Right ventricle myocardium inferior (tissue), 1 donor: ENCODE measurements around the gene IKZF4. TPM values are rescaled to one million over a fixed set of nuclear protein-coding genes. Genes with fewer than 3 reads are reported as not detected.
"Not testable (repeated sequence)": the region's sequence is repeated elsewhere in the genome, so short reads cannot be mapped to it uniquely, and the experiment has no call there.

Source experiments
- ATAC-seq: fragments of 200-7000 bp; cut with Tn5 transposase; one replicate; pipeline ENCODE4 v1.9.1; 2020; ENCODE audit warnings: mild to moderate bottlenecking, moderate library complexity
- DNase-seq: peaks from one replicate; pipeline ENCODE4 v3.0.0; 2021; ENCODE audit errors: missing footprints
- intact Hi-C: fragments of 100-400 bp; cut with DNase I; formaldehyde crosslinking; loops from one replicate; pipeline ENCODE4 v1.11.0; 2022
- total RNA-seq: library from RNA; stranded (reverse); fragmentation: NEBNext Ultra II Directional; extraction: Animal tissue kit (Norgen Biotek cat#: 25700); gene quantifications from one replicate; pipeline ENCODE4 v1.2.1, GENCODE V29; 2021
- donor health status: DM: no; HTN: yes; CAD: no; lungs with severe emphysema.

IKZF4 gene
- total RNA-seq, 1 donor from 2014 or later = 9.5 TPM

- ATAC-seq = no peak
- intact Hi-C loops = no loop called here
These were observed 53.6 kb downstream of the IKZF4 start for GRCh38 chr12:56074396-56074795.

GRCh38 chr12:56077966-56078365, 57.1 kb downstream of the IKZF4 start:
- intact Hi-C loops = not testable (repeated sequence)

More at GRCh38 chr12:56074396-56074795, 53.6 kb downstream of the IKZF4 start:
- DNase-seq = no peak

DNA sequence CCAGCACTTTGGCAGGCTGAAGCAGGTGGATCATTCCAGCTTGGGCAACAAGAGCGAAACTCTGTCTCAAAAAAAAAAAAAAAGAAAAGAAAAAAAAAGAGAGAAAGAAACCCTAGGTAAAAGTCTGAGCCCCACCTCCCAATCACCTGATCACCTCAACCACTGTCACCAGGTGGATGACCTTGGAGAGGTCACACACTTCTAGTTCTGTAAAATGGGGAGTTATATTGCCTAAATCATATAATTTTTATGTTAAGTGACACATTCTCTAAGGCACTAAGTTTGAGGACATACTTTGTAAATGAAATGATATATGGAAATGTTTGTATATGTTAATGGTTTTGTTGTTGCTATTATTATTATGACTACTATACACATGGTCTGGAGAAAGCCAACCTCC, 57.6 kb downstream of the IKZF4 start:
- ATAC-seq = no peak

More at GRCh38 chr12:56077966-56078365, 57.1 kb downstream of the IKZF4 start:
- not testable (repeated sequence) for DNase-seq, ATAC-seq

DNA sequence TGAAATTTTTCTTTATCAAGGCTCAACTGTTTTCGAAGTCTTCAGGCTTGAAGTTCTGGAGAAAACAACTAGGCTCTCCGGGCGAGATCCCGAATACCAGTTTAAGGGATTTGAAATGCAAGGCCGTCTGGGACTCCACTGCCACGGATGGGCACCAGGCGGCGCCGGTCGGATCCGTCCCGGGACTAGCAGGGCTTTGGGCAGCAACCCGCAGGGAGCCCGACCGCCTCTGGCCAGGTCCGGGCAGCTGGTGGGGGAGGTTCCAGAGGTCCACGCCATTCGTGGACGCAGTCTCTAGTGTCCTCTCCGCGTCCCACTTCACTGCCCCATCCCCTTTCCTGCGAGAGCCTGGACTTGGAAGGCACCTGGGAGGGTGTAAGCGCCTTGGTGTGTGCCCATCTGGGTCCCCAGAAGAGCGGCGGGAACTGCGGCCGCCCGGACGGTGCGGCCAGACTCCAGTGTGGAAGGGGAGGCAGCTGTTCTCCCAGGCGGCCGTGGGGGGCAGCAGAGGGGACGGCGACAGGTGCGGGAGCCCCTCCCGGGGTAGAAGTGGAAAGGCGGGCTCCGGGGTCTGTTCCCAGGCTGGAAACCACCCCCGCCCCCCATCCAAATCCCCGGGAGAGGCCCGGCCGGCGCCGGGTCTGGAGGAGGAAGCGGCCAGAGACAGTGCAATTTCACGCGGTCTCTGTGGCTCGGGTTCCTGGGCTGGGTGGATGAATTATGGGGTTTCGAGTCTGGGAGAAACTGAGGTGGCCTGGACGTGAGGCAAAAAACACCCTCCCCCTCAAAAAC, 58.3 kb downstream of the IKZF4 start:
- intact Hi-C loops = loop anchor here (1.0 kb wide), 2 partner anchors 25 to 37 kb away; partner anchors contain the start of genes PA2G4 and RPL41
- ATAC-seq = peak; percentile 87
- DNase-seq = peak; percentile 89

More for the DNA sequence above, 57.6 kb downstream of the IKZF4 start:
- DNase-seq = no peak
- intact Hi-C loops = no loop called here

- DNase-seq (peak; percentile 85), ATAC-seq (peak; percentile 87)
- intact Hi-C loops = loop anchor here (1.0 kb wide), 2 partner anchors 24 to 36 kb away; partner anchors contain the start of genes PA2G4 and RPL41
These were observed 59.1 kb downstream of the IKZF4 start, which contains the start of gene ERBB3 for GRCh38 chr12:56079723-56080555. TSS of gene ERBB3 (plus strand) at chr12:56080165. CDS start at chr12:56080301, 136 bp downstream.

DNA sequence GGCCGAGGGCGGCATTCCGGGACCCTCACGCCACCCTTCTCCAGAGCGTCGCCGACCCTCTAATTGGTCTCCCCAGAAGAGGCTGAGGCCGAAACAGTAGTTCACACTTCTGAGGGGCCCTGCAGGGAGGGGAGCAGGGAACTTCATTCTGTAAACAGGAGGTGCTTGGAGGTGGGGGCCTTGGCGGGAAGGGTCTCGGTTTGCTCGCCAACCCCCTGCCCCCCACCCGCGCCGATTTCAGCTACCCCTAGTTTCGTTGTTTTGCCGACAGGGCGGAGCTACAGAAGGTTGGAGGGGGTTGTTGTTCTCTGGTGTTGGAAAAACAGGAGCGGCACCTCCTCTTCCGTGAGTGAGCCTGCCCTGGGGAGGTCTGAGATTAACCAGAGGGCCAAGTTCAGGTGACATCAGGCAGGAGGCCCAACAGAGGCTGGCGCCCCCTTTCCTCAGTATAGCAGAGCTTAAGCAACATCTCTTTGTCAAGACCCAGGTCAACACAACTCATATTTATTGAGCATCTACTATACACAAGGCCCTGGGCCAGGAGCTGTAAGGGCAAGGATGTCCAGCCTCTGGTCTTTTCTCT, 59.8 kb downstream of the IKZF4 start:
- DNase-seq = no peak
- ATAC-seq = no peak
- intact Hi-C loops = no loop called here

DNA sequence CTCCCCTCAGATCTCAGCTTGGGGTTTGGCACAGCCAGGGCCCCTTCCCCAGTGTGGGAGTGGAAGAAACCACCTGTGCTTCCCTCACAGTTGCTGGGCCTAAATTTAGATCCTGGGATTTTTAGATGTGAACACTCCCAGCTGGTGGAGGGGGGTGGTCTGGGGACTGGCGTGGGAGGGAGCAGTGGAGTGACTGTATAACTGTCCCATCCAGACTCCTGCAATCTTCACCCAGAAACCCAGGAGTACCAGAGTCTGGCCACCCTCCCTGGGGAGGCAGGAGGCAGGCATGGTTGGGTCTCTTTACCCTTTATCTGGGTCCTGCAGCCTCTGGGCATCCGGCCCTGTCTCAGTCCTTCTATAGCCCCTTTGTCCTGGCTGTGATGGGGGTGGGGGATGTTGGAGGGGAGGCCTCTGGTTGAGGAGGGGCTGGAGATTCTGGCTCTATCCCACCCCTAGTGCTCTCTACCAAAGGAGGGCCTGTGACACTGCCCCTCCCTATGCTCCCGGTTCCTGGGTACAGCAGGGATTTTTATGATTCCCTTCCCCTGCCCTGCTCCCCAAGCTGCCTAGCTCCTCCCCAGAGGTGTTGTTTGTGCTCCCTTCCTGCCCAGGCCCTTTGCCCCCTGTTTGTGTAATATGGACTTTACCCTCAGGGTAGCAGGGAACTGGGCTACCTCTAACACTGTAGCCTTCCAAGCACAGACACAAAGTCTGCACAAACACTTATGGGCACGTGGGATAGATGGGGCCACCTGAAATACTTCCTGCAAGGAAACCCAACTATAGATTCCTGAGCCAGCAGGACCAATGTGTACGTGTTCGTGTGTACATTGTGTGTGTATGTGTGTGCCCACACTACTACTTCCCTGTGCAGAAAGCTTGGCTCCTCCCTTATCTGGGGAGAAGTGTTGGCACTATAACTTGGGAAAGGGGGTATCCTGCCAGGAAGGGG, 60.8 kb downstream of the IKZF4 start:
- intact Hi-C loops = no loop called here
- no peak for ATAC-seq
- DNase-seq = no peak

DNA sequence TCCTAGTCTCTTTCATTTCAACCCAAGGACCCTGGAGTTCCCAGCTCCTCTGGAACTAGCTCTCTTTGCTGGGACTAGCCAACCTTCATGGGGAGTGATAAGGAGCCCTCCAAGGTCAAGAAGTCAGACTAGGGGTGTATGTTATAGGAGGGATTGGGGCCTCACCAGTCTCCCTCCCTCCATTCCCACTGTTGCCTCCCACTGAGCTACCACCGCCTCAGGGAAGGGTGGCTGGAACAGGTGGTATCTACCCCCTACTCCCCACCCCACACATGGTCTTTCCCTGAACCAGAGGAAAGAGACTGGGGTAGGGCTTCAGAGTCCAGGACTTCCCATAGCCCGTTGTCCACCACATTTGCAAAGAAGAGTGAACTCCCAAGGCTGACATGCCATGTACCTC, 61.5 kb downstream of the IKZF4 start:
- intact Hi-C loops = no loop called here
- no peak for ATAC-seq
- no peak for DNase-seq

GRCh38 chr12:56082967-56083366, 62.1 kb downstream of the IKZF4 start:
- DNase-seq (no peak), ATAC-seq (no peak)
- intact Hi-C loops = no loop called here

DNA sequence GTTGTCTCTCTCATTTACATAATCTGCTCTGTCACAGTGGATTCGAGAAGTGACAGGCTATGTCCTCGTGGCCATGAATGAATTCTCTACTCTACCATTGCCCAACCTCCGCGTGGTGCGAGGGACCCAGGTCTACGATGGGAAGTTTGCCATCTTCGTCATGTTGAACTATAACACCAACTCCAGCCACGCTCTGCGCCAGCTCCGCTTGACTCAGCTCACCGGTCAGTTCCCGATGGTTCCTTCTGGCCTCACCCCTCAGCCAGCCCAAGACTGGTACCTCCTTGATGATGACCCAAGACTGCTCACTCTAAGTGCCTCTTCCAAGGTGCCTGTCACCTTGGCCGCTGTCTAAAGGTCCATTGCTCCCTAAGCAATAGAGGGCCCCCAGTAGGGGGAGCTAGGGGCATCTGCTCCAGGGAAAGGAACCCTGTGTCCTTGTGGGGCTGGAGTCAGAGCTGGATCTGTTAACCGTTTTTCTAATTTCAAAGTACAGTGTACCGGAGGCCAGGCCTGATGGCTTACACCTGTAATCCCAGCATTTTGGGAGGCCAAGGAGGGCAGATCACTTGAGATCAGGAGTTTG, 64.2 kb downstream of the IKZF4 start:
- DNase-seq (no peak), ATAC-seq (no peak)
- intact Hi-C loops = no loop called here

- DNase-seq (no peak), ATAC-seq (no peak)
- intact Hi-C loops = no loop called here
These were observed 65.3 kb downstream of the IKZF4 start for GRCh38 chr12:56086096-56086495.

DNA sequence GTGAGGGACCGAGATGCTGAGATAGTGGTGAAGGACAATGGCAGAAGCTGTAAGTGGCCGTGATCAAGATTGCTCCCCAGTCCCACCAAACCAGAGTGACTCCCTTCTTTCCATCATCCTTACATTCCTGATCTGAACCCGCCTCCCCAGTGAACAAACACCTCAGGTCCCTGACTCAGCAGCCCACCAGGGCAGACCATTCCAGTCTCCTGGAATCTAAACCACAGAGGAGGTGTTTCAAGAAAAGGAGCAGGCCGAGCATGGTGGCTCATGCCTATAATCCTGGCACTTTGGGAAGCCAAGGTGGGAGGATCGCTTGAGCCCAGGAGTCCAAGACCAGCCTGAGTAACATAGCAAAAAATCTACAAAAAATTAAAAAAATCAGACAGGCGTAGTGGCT, 65.8 kb downstream of the IKZF4 start:
- no peak for ATAC-seq
- DNase-seq = no peak
- intact Hi-C loops = no loop called here

DNA sequence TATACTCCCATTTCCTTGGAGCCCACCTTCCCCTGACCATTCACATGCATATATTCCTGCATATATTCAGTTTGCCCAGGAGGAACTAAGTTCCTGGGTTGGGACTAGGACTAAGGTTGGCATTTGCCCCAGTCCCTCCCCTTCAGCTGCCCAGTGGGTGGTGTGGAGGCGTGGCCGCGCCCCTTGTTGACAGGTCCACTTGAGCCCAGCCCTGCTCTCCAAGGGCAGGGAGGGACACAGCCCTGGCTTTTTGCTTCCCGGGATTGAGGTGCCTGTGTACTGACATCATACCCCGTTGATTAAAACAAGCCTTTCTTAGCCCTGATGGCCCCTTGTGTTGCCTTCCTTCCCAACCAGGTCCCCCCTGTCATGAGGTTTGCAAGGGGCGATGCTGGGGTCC, 66.4 kb downstream of the IKZF4 start:
- peak; percentile 89 for DNase-seq
- peak; percentile 94 for ATAC-seq
- intact Hi-C loops = no loop called here

Other genes starting within 250 kb of the IKZF4 start
- gene SARNP, start 203.3 kb upstream of the IKZF4 start, total RNA-seq = 50.2 TPM
- 17.3 TPM for gene ORMDL2, start 203.0 kb upstream of the IKZF4 start, total RNA-seq
- gene DNAJC14, start 191.5 kb upstream of the IKZF4 start, total RNA-seq = 18.3 TPM
- gene MMP19, start 178.1 kb upstream of the IKZF4 start, total RNA-seq = 2.9 TPM
- 19.1 TPM for gene PYM1, start 93.1 kb upstream of the IKZF4 start, total RNA-seq
- 8.1 TPM for gene DGKA, start 89.9 kb upstream of the IKZF4 start, total RNA-seq
- gene PMEL, start 55.0 kb upstream of the IKZF4 start, total RNA-seq = not detected
- 11.6 TPM for gene CDK2, start 54.2 kb upstream of the IKZF4 start, total RNA-seq
- gene RAB5B, start 47.0 kb upstream of the IKZF4 start, total RNA-seq = 113 TPM
- gene SUOX, start 23.8 kb upstream of the IKZF4 start, total RNA-seq = 28.1 TPM
- gene RPS26, start 20.9 kb downstream of the IKZF4 start, total RNA-seq = 35.5 TPM
- 2.8 TPM for gene ERBB3, start 59.1 kb downstream of the IKZF4 start, total RNA-seq
- 69.7 TPM for gene PA2G4, start 83.5 kb downstream of the IKZF4 start, total RNA-seq
- gene RPL41, start 95.6 kb downstream of the IKZF4 start, total RNA-seq = 2,099 TPM
- 7.3 TPM for gene ZC3H10, start 97.2 kb downstream of the IKZF4 start, total RNA-seq
- 33.6 TPM for gene ESYT1, start 107.2 kb downstream of the IKZF4 start, total RNA-seq
- 45.8 TPM for gene MYL6B, start 131.5 kb downstream of the IKZF4 start, total RNA-seq
- 673 TPM for gene MYL6, start 137.3 kb downstream of the IKZF4 start, total RNA-seq
- 68.8 TPM for gene SMARCC2, start 168.4 kb downstream of the IKZF4 start, total RNA-seq
- gene RNF41, start 200.9 kb downstream of the IKZF4 start, total RNA-seq = 53.8 TPM
- 22.2 TPM for gene NABP2, start 203.3 kb downstream of the IKZF4 start, total RNA-seq
- not detected for gene SLC39A5, start 209.0 kb downstream of the IKZF4 start, total RNA-seq
- 23.9 TPM for gene ANKRD52, start 237.3 kb downstream of the IKZF4 start, total RNA-seq
- gene COQ10A, start 245.9 kb downstream of the IKZF4 start, total RNA-seq = 130 TPM